Hepatocyte (in vitro differentiated cells): Measurements from ENCODE around the gene LRRC10. TPM values are rescaled to one million over a fixed set of nuclear protein-coding genes. Genes with fewer than 3 reads are reported as not detected.

ENCODE experiments used
- DNase-seq: peaks from one replicate; pipeline ENCODE4 v3.0.0-alpha.2; 2016; ENCODE audit warnings: low spot score
- H2AFZ ChIP-seq: fragments of 200-600 bp; sonication (generic); 2 replicates; pipeline ENCODE4 v1.6.0; 2016; ENCODE audit warnings: antibody characterized with exemption, mild to moderate bottlenecking
- H3K27ac ChIP-seq: fragments of 200-600 bp; sonication (generic); 2 replicates; pipeline ENCODE4 v1.5.1; 2016; ENCODE audit warnings: mild to moderate bottlenecking
- H3K27me3 ChIP-seq: fragments of 200-600 bp; sonication (generic); 2 replicates; pipeline ENCODE4 v1.6.1; 2016
- H3K36me3 ChIP-seq: fragments of 200-600 bp; sonication (generic); replicated peaks from 2 replicates; pipeline ENCODE4 v1.5.1; 2016; ENCODE audit warnings: low read depth; ENCODE audit not compliant: insufficient read depth
- H3K4me1 ChIP-seq: fragments of 200-600 bp; sonication (generic); 2 replicates; pipeline ENCODE4 v1.5.1; 2016; ENCODE audit warnings: mild to moderate bottlenecking, moderate library complexity; ENCODE audit not compliant: insufficient read depth
- H3K4me2 ChIP-seq: fragments of 200-600 bp; sonication (generic); 2 replicates; pipeline ENCODE4 v1.6.0; 2016
- H3K4me3 ChIP-seq: fragments of 200-600 bp; sonication (generic); 2 replicates; pipeline ENCODE4 v1.5.1; 2016; ENCODE audit warnings: mild to moderate bottlenecking
- H3K79me2 ChIP-seq: fragments of 200-600 bp; sonication (generic); 2 replicates; pipeline ENCODE4 v1.6.0; 2017; ENCODE audit warnings: mild to moderate bottlenecking
- H3K9me2 ChIP-seq: fragments of 200-600 bp; sonication (generic); replicated peaks from 2 replicates; pipeline ENCODE4 v1.6.0; 2017; ENCODE audit warnings: mild to moderate bottlenecking; ENCODE audit not compliant: insufficient read depth
- H3K9me3 ChIP-seq: fragments of 200-600 bp; sonication (generic); 2 replicates; pipeline ENCODE4 v1.5.1; 2016; ENCODE audit warnings: low read depth, mild to moderate bottlenecking
- H4K20me1 ChIP-seq: fragments of 200-600 bp; sonication (generic); 2 replicates; pipeline ENCODE4 v1.6.0; 2016; ENCODE audit warnings: mild to moderate bottlenecking; ENCODE audit not compliant: insufficient read depth, poor library complexity, severe bottlenecking
- CTCF ChIP-seq: fragments of 200-600 bp; sonication (generic); IDR thresholded peaks from 2 replicates; pipeline ENCODE4 v1.5.1; 2016; ENCODE audit warnings: antibody characterized with exemption, mild to moderate bottlenecking; ENCODE audit not compliant: poor library complexity
- EZH2 ChIP-seq: fragments of 200-600 bp; sonication (generic); IDR thresholded peaks from 2 replicates; pipeline ENCODE4 v1.6.1; 2016; ENCODE audit warnings: antibody characterized with exemption, mild to moderate bottlenecking, borderline replicate concordance
- EZH2phosphoT487 ChIP-seq: fragments of 200-600 bp; sonication (generic); IDR thresholded peaks from one replicate; pipeline ENCODE4 v1.6.1; 2018; ENCODE audit warnings: antibody characterized with exemption, mild to moderate bottlenecking, low read depth, moderate library complexity; ENCODE audit not compliant: unreplicated experiment, severe bottlenecking
- WGBS: methylation state at CpG from one replicate; pipeline ENCODE4 v1.1.6; 2016; ENCODE audit warnings: low lambda C conversion rate; ENCODE audit errors: missing lambda C conversion rate; 5-methylcytosine and 5-hydroxymethylcytosine counted together
- microRNA-seq: library from miRNA; unstranded; fragments of <30 nt; microRNA quantifications from one replicate; pipeline ENCODE4, GENCODE V29; 2017
- polyA plus RNA-seq: library from polyadenylated mRNA; unstranded; fragments of >200 nt; fragmentation: Nextera tagmentation; extraction: Ambion mirVana; gene quantifications from 2 replicates; pipeline ENCODE4 v1.2.1, GENCODE V29; 2016
- small RNA-seq: library from RNA; depleted of rRNA; stranded (forward); fragments of <200 nt; gene quantifications from one replicate; pipeline ENCODE3, GENCODE V24; 2014
- total RNA-seq: library from RNA; depleted of rRNA; stranded (reverse); fragments of >200 nt; gene quantifications from 2 replicates; pipeline ENCODE4 v1.2.3, GENCODE V29; 2014

Gene LRRC10
- total and polyA plus RNA-seq, 2 experiments from 2014 or later = not detected

- Histone ChIP-seq H3K79me2 (peaks cover 50% of the 10 kb centered on the region), H3K9me2 (no peaks in the 10 kb centered on the region), H3K4me1 (no peaks in the 10 kb centered on the region), H3K36me3 (no peaks in the 10 kb centered on the region), H3K27me3 (no peaks in the 10 kb centered on the region), H4K20me1 (no peaks in the 10 kb centered on the region), H3K4me3 (no peak overlapping the region), H2AFZ (no peak overlapping the region), H3K27ac (no peak overlapping the region), H3K4me2 (no peak overlapping the region), H3K9me3 (no peaks in the 10 kb centered on the region)
- 94% methylated on average over 2 of the region's 2 CpGs for WGBS
- TF ChIP-seq EZH2 (no peak), EZH2phosphoT487 (no peak), CTCF (no peak)
- no peak for DNase-seq
These were observed 47.4 kb downstream of the LRRC10 start for GRCh38 chr12:69563166-69563762.

Small RNAs within 50 kb of the gene (microRNA-seq; reads per million reads assigned to microRNA genes)
- gene MIR3913-1 (not detected), gene MIR3913-2 (not detected)

Small RNAs within 50 kb of the gene (small RNA-seq; reads per million reads assigned to genes)
- 2.4 reads per million, percentile 89 among the genes with 10 or more reads in this experiment for gene MIR3913-1

Other genes starting within 250 kb of the LRRC10 start
- gene FRS2, start 140.5 kb downstream of the LRRC10 start, total RNA-seq = 51.0 and 76.4 TPM in 2 replicates
- gene FRS2, start 140.5 kb downstream of the LRRC10 start, polyA plus RNA-seq = 14.7 and 17.3 TPM in 2 replicates
- 188 and 206 TPM in 2 replicates for gene CCT2, start 25.4 kb downstream of the LRRC10 start, total RNA-seq
- gene CCT2, start 25.4 kb downstream of the LRRC10 start, polyA plus RNA-seq = 168 and 177 TPM in 2 replicates
- gene BEST3, start 88.4 kb upstream of the LRRC10 start, total RNA-seq = 0.08 and 0.60 TPM in 2 replicates
- 0.34 TPM in 1 of 2 replicates, not detected in the other for gene BEST3, start 88.4 kb upstream of the LRRC10 start, polyA plus RNA-seq
- 41.1 and 41.3 TPM in 2 replicates for gene RAB3IP, start 128.0 kb upstream of the LRRC10 start, total RNA-seq
- 24.3 and 34.2 TPM in 2 replicates for gene RAB3IP, start 128.0 kb upstream of the LRRC10 start, polyA plus RNA-seq
- 2.3 and 4.2 TPM in 2 replicates for gene MYRFL, start 214.3 kb upstream of the LRRC10 start, total RNA-seq
- 2.3 and 2.7 TPM in 2 replicates for gene MYRFL, start 214.3 kb upstream of the LRRC10 start, polyA plus RNA-seq